NCI-H1105 (cell line): ENCODE measurements around the gene TTLL11.
A peak's percentile ranks its signal among the peaks of the same experiment; 100 is the strongest.
"Not testable (repeated sequence)": the region's sequence is repeated elsewhere in the genome, so short reads cannot be mapped to it uniquely, and the experiment has no call there.

Experiments
- DNase-seq: peaks from one replicate; lab custom pipeline; 2025; lab: John Stamatoyannopoulos, UW

The TTLL11 gene

DNA sequence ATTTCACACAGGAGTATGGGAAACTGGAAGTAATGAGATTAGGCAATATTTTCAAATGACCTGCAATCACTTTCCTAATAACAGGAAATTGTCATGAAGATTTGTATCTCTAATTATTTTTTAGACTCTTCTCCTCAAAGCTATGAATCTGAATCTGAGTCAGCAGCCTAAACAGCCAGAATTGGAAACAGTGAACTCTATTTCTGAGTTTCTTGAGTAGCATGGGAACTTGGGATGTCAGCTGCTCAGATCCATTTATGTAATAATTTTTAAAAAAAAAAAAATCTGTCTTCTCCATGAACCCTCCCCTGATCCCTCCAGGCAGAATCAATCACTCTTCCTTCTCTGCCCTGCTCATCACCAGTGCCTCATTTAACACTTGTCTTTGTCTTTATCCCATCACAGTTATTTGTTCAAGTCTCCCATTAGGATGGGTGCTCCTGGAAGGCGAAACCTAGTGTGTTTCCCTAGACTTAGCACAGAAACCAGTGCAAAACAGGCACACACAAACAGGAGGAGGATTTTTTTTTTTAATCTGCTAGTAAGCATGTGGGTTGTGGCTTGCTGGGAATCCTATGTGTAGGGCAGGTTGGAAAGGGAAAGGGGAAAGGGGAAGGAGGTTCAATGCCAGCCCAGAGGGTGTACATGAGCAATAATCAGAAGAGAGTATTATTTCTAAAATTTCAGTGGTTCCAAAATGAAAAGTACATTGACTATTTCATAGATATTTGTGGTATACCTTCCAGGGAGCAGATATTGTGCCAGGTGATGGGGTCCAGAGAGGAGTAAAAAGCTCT, 186.8 kb downstream of the TTLL11 start:
- no peak for DNase-seq

DNA sequence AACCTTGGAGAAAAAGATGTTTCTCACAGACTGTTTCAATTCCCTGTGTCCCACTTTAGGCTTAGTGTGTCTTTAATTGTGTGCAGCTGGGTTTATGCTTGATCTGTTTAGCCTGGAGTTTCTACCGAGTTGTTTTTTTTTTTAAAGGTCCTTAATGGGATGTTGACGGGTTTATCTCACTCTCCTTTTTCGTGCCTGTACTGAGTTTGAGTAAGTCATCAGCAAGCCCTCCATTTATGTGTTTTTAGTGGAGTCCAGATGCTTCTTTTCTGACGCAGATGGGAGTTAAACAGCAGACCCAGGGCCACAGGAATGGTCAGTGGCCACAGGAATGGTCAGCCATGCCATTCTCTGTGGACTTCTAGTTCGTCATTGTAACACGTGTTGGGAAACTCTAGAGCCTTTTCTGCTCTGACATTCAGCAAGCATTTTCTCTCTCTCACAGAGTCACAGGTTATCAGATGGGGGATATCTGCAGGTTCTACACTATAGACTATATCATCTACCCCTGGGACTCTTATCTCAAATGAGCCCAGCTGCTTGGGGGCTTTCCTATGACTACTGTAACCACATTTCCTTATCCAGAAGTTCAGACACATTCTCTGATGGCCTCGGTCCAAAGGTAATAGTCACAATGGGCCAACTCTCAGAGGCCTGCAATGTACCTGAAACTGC, 190.5 kb downstream of the TTLL11 start:
- DNase-seq: no peak

DNA sequence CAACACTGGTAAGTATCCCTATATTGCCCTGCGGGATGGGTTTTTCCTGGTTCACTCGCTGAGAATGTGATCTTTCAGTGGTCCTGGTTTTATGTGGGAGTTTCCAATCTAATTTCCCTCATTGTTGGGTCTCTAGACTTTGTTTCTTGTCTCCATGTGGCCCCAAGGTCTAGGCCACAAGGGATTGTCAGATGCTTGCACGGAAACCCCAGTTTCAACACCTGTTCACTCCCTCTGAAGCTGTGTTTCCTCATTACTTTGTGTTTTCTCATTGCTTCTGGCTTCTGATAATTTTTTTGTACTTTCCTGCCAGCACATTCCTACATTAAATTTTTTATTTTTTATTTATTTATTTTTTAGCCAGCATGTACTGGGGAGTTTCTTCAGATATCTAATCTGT, 191.5 kb downstream of the TTLL11 start:
- no peak for DNase-seq

DNA sequence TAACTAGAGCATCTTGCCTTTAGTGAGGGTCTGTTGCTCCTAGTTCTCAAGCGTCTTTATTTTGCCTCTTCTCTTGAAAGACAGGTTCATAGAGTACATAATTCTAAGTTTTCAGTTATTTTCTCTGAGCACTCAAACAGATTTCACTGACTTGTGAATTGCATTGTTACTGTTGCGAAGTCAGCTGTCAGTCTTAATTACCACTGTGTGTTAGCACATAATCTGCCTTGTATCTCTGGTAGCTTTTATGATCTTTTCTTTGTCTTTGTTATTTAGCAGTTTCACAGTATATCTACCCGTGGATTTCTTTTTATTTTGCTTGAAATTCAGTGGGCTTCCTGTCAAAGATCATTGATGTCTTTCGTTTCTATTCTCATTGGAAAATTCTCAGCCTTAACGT, 192.9 kb downstream of the TTLL11 start:
- no peak for DNase-seq

DNA sequence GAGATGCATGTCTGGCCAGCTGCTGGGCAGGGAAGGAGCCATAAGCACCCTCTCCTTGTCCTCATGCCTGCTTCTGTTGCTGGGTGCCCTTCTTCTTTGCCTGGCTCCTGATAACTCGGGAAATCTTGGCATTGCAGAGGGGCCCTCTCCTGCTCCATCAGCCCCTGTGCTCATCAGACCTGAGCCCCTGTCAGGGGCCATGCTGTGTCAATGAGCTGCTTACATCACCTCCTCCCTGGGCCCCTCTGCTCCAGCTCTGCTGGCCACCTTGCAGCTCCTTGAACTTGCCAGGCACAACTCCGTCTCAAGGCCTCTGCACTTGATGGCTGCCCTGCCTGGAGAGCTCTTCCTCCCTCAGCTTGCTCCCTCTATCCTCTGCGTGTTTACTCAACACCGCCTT, 194.3 kb downstream of the TTLL11 start:
- DNase-seq: no peak

DNA sequence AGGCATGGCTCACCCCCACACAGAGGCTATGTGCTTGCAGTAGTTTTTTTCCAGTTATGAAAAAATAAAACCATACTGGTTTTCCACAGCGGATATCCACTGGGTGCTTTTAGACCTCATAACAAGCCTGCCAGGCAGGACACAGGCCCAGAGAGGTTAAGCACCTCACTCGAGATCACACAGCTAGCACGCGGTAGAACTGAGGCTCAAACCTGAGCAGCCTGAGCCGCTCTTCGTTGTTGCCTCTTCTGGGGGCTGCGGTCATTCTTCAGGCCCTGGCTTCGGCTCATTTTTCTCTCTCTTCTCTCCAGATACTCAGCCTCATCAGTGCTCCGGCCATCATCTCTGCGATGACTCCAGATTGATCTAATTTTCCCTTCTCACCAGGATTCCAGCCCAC, 196.0 kb downstream of the TTLL11 start:
- no peak for DNase-seq

DNA sequence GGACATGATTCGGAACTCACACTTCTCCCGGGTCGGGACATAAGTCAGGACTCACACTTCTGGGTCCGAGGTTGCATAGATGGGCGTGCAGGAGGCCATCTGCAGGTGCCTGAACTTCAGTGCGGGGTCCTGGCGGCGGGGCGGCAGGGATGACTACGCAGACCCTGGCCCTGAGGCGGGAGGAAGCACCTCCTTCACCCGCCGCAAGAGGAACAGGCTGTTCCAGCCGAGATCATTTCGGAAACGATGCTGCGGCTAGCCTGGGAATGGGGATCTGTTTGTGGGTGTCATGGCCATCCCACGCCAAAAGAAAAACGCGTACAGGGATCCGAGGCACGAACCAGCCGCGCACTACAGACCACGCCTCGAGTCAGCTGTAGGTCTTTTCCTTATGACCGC, 196.6 kb downstream of the TTLL11 start:
- no peak for DNase-seq

DNA sequence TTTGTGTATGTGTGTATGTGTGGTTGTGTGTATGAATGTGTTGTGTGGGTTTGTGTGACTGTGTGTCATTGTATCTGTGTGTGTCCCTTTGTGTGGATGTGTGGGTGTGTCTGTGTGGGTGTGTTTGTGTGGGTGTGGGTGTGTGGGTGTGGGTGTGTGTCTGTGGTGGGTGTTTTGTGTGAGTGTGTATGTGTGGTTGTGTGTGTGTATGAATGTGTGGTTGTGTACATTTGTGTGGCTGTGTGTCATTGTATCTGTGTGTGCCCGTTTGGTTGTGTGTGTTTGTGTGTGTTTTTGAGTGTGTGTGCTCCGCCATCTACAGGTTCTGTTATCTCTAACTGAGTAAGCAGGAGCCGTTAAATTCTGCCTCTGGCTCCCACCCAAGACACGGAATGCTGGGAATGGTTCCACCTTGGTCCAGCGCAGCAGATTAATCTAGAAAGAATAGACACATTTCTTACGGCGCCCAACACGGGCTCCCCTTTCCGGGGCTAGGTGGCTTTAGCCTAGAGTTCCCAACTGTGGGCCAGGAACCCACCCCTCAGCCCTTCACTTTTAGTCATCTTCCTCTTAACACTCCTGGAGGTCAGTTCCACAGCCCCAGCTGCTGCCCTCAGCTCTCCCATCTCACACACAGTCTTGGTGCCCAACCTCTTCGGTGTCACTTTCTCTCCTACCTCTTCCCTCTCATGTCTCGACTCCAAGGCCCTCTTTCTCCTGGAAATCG, 197.1 kb downstream of the TTLL11 start:
- DNase-seq: no peak

DNA sequence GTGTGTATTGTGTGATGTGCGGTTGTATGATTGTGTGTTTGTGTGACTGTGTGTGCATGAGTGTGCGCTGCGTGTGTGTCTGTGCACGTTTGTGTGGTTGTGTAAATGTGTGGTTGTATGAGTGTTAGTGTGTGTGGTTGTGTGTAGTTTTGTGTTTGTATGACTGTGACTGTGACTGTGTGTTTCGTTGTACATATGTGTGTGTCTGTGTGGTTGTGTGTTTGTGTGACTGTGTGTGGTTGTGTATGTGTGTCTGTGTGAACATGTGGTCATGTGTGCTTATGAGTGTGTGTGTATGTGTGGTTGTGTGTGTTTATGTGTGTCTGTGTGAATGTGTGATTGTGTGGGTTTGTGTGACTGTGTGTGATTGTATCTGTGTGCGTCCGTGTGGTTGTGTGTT, 197.8 kb downstream of the TTLL11 start:
- no peak for DNase-seq

DNA sequence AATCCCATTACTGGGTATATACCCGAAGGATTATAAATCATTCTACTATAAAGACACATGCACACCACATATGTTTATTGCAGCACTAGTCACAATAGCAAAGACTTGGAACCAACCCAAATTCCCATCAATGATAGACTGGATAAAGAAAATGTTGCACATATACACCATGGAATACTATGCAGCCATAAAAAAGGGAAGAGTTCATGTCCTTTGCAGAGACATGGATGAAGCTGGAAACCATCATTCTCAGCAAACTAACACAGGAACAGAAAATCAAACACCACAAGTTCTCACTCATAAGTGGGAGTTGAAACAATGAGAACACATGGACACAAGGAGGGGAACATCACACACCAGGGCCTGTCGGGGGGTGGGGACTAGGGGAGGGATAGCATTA, 198.7 kb downstream of the TTLL11 start:
- not testable (repeated sequence) for DNase-seq

DNA sequence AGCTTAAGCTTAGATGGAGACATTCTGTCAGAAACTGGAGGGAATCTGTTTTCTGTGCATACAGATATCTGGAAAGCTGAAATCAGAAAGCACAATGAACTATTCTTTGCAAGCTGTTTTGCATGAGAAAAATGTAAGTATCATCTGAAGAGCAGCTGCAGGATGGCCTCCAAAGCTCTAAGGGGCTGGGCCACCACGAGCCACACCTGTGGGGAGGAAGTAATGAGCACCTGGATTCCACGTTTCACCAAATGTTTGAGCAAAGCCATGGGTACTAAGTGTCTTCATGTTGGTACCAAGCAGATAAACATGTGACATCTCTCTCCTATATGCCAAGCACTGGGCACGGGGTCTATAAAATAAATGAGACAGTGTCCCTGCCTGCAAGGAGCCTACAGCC, 199.3 kb downstream of the TTLL11 start:
- DNase-seq: no peak

DNA sequence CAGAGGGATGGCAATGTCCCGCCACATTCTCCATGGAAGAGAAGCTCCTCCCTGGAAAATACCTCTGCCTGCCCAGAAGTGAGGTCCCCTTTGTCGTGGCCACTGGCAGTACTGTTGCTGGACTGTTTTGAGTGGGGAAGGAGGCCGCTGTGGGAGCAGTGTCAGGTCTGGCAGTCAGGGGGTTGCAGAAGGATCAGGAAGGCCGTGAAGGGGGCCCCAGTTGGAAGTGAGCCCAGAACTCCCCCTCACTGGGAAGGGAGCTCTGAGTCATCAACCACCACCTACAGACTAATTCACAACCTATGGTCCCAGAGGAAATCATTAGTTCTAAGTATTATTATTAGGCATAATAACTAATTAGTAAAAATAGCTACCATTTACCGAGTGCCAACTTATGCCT, 200.4 kb downstream of the TTLL11 start:
- DNase-seq: no peak

DNA sequence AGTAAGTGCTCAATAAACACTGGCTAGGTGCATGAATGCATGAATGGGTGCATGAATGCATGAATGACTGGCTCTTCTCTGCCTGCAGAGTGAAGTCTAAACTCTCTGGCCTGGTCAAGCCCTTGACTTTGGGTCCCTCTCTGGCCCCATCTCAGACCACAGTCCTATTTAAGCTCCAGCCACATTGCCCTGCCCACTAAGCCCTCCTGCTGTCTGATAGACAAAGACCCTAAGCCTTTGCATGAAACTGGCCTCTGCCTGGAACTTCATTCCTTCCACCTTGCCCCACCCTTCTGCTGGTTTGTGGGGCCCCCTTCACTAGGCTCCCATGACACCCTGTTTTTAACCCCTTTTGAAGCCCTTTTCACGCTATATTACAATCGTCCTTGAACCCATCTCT, 202.4 kb downstream of the TTLL11 start:
- DNase-seq: no peak

DNA sequence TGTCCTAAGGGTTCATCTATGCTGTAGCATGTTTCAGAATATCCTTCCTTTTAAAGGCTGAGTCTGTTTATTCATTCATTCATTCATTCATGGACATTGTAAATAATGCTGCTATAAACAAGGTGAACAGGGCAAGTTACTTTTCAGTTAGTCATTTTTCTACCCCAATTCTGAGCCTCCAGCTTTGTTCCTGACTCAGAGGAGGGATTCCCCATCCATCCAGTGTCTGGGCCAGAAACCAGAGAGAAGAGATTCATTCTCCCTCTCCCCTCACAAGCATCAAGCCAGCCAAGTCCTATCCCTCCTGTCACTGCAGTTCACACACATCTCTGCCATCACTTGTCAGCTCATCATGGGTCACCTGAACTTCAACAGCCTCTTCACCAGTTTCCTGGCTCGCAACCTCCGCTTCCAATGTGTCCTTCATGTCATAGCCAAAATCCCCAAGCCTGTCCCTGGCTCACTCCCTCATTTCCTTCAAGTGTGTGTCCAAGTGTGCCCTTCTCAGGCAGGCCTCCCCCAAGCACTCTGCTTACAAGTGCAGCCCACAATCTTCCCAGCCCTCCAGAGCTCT, 203.0 kb downstream of the TTLL11 start:
- DNase-seq: no peak

DNA sequence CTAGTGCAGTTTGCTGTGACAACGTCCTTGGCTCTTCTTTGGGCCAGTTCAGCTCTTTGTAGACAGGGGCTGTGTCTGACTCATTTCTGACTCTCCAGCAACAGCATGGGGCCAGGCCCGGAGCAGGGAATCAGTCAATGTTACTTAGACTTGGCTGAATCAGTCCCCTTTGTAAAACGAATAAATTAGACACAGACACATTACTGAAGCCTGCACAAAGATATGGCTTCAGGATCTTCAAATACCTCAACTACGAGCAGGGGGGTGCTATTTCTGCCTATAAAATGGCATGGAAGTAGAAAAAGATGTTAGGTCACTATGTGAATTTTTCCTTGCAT, 204.7 kb downstream of the TTLL11 start:
- no peak for DNase-seq

DNA sequence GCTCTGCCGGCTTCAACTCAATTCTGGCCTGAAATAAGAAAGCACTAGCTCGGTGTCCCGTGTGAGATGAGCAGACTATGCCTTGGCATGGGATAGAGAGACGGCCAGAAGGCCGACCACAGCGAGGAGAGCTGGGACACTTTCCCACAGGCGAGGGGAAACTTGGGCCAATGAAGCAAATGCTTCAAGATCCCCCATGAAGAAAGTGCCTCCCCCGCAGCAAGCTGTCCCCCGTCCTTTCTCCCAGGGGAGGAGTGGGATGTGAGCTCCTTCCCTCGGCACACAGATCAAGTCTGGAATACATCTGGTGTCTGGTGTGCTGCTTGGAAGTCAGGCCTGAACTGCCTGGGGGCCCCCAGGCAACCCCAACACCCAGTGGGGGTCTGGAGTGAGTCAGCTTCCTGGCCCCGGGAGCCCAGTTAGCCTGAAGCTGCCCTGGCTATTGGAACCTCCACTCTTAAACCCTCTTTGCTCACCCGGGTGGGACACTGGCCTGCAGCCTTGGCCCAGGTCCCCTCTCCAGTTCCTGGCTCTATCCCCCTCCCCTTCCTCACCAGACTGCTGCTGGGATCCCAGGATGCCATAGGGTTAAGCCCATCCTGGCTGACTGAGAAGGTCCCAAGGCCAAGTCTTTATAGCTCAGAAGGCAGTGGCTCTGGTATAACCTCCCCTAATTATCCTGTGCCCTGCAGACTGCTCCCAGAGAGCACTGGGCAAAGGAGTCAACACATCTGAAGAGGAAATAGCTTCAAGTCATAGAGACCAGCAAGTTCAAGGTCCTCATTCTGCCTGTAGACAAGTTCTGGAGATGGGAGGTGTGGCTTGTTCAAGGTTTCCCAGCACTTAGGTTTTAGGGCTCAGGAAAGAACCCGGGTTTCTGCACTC, 205.3 kb downstream of the TTLL11 start:
- no peak for DNase-seq

DNA sequence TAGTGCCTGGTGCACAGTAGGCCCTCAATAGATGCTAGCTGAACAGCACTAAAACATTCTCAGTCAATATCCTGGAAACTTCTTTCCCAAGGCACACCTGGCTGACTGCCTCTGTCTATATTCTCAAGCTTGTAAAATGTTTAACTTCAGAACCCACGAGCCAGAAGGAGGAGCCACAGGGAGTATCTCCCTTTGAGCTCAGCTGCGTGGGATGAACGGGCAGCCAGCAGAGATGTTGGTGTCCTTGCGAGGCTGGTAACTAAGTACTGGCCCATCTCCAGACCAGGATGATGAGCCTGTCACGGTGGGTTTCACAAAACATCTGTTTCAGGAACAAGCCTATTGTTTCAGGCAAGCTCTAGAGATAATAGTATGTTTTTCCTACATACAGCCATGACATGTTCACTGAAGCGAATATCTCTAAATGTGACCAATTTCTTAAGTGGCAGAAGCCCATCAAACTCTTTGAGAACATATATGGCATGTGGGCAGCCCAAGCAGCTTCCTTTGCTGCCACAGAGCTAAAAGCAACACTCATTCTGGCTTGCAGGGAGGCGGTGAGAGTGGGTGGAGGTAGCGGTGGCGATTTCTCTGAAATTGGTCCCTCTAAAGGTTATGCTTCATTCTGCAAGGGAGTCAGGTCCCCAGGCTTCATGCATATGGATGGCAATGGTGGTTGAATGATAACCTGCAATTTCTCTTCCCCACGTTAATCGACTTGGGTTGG, 206.2 kb downstream of the TTLL11 start:
- no peak for DNase-seq

DNA sequence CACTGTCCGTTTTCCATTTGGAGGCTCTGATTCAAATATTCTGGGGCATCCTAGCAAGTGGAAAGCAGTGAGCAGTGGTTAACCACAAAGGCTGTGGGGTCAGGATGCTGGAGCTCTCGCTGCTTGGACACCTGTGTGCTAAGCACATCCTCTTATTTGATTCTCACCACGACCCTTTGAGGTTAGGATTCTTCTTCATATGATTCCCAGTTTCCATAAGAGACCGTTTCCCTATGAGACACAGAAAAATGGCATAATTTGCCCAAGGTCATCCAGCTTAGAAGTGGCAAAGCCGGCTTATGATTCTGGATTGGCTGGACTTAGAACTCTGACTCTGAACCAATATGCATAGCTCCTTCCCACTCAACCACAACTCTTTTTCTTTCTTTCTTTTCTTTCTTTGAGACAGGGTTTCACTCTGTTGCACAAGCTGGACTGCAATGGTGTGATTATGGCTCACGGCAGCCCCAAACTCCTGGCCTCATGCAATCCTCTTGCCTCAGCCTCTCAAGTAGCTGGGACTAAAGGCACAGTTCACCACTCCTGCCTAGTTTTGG, 207.7 kb downstream of the TTLL11 start:
- DNase-seq: no peak

DNA sequence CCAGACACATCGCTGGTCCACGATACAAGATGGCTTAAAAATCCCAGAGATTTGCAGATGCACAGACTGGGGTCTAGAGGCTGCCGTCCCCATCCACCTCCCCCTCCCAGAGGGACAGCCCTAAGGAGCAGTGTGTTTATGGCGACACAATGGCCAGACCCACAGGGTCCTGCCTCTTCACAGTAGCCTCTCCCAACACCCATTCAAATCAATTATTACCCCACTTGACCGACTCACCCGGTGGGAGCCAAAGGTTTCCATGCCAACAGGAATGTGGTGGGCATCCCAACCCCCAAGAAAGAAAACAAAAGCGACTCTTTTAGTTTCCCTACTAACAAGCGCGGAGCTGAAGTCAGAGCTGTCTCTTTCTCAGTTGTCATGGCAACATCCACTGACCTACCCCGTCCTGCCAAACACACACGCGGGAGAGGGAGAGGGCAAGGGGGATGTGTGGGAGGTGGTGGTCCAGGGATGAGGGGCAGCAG, 209.0 kb downstream of the TTLL11 start:
- DNase-seq: peak; percentile 2

DNA sequence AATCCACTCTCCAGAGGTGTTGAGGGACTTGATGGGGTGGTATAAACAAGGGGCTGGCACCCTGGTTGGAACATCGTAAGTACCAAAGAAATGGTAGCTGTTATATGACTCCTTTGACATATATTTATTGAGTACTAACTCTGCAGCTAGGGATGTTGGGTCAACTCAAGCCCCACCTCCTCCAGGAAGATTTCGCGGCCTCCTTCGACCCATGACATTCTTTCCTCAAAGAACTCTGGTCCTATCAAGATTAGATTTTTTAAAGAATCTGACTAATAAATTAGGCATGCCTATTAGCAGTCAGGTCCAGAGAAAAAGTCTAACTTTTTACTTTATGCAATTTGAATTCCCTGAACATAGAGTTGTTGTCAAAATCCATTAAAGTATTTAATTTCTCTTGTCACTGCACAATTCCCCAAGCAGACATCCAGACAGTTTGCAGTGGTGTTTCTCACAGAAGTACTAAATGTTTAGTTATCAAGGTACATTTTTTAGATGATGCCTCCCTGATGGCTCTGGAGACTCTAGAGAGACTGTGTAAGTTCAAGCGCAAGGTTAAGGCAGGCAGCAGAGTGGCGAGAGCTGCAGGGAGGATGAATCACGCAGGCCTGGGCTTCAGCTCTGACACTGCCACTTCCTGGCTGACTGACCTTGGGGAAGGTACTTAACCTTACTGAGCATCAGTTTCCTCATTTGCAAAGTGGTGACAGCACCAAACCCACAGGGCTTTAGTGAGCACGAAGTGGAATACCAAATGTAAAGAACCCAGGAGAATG, 209.6 kb downstream of the TTLL11 start:
- no peak for DNase-seq
